Stimulated activated CD4-positive, alpha-beta T cell treated with anti-CD3 and anti-CD28 coated beads, Interleukin-1b, Interleukin-23, amount 100 ng/mL, for 48 hours (primary cell): ENCODE data around the gene TMEM11.

Experiments used
- DNase-seq: peaks from one replicate; pipeline ENCODE4 v3.0.0-alpha.2; 2020

The TMEM11 gene

GRCh38 chr17:21157586-21158370 is 56.2 kb downstream of the TMEM11 start:
- DNase-seq = no peak

GRCh38 chr17:21152731-21153130 is 61.2 kb downstream of the TMEM11 start:
- DNase-seq = no peak

- DNase-seq = no peak
These were observed 64.3 kb downstream of the TMEM11 start for GRCh38 chr17:21149621-21150020.
